ENCODE results near the gene BAG1. TPM values are rescaled to one million over a fixed set of nuclear protein-coding genes. Genes with fewer than 3 reads are reported as not detected.

The BAG1 gene
- total RNA-seq, 1 experiment from 2014 or later = 103 TPM

DNA sequence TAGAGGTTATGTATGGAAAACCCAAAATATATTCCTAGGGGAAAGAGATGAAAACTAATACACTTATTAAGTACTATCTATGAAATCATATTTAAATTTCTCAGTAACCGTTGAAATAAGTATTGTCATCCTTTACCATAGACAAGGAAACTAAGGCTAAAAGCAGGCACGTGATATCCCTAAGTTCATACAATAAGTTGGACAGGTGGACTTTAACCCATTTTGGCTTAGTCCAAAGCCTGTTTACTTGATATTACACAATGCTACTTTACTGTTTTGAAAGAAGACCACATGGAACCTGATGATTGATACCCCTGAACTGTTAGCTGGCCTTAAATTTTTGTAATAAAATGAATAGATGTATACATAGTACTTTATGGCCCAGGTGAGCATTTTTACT is 29.3 kb upstream of the BAG1 start:
- H3K9ac ChIP-seq (ENCODE audit: low read length) = no peak overlapping the region
- ChIA-PET CTCF (no interaction called here), POLR2A (ENCODE audit: unreplicated experiment) (no interaction called here)
- intact Hi-C loops (cut with micrococcal nuclease) = no loop called here
- no peak overlapping the region for H3K4me2 ChIP-seq (ENCODE audit: low read length)
- DNase-seq (no peak), ATAC-seq (no peak)
- peaks cover 15% of the 10 kb centered on the region for H3K4me1 ChIP-seq (ENCODE audit: insufficient read depth, low read length)
- H4K20me1 ChIP-seq (ENCODE audit: low read length) = no peaks in the 10 kb centered on the region
- BruUV-seq (replicated peaks) = no TSS peak
- H2AFZ ChIP-seq (ENCODE audit: low read length) = no peak overlapping the region
- TF ChIP-seq EZH2 (IDR thresholded peaks at IDR 0.05; ENCODE audit: low read length, unreplicated experiment) (no peak), EZH2phosphoT487 (IDR thresholded peaks at IDR 0.05; ENCODE audit: borderline replicate concordance, low read length) (no peak)
- TF ChIP-seq, protein P1, sequence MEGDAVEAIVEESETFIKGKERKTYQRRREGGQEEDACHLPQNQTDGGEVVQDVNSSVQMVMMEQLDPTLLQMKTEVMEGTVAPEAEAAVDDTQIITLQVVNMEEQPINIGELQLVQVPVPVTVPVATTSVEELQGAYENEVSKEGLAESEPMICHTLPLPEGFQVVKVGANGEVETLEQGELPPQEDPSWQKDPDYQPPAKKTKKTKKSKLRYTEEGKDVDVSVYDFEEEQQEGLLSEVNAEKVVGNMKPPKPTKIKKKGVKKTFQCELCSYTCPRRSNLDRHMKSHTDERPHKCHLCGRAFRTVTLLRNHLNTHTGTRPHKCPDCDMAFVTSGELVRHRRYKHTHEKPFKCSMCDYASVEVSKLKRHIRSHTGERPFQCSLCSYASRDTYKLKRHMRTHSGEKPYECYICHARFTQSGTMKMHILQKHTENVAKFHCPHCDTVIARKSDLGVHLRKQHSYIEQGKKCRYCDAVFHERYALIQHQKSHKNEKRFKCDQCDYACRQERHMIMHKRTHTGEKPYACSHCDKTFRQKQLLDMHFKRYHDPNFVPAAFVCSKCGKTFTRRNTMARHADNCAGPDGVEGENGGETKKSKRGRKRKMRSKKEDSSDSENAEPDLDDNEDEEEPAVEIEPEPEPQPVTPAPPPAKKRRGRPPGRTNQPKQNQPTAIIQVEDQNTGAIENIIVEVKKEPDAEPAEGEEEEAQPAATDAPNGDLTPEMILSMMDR (conservative IDR thresholded peaks at IDR 0.05; ENCODE audit: low read depth, low read length) = no peak
- H3K27me3 ChIP-seq (ENCODE audit: low read length) = no peaks in the 10 kb centered on the region
- no peak overlapping the region for H3K27ac ChIP-seq (ENCODE audit: low read length)
- peaks cover 18% of the 10 kb centered on the region for H3K36me3 ChIP-seq (ENCODE audit: low read depth, low read length)
- peaks cover 84% of the 10 kb centered on the region for H3K79me2 ChIP-seq (ENCODE audit: low read length)
- no peaks in the 10 kb centered on the region for H3K9me2 ChIP-seq (replicated peaks; ENCODE audit: low read length)
- H3K4me3 ChIP-seq (ENCODE audit: low read length) = no peak overlapping the region
- H3K9me3 ChIP-seq (ENCODE audit: low read length) = no peaks in the 10 kb centered on the region
- no peaks in the 10 kb centered on the region for H3F3A ChIP-seq (ENCODE audit: low read length, unreplicated experiment)

DNA sequence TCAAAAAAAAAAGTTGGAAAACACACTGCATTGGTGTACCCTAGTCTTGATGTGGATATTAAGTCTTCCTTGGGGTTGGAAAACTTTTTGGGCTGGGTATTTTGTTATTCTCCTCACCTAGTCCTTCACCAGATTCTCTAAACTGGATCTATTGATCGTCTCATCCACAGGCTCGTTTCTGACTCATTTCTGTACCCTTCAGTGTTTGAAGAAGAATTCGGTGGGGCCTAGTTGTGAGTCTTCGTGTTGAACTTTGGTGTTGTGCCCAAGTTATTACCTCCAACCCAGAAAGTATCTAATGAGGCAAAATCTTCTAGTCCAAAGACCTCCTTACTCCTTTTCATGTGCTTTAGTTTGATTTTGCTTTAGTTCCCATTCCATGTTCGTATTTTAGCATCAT is 27.4 kb upstream of the BAG1 start:
- H3K27me3 ChIP-seq (ENCODE audit: low read length) = no peaks in the 10 kb centered on the region
- H3K9ac ChIP-seq (ENCODE audit: low read length) = no peak overlapping the region
- DNase-seq = no peak
- no peak overlapping the region for H3K27ac ChIP-seq (ENCODE audit: low read length)
- no peak overlapping the region for H2AFZ ChIP-seq (ENCODE audit: low read length)
- CTCF ChIA-PET = no interaction called here
- intact Hi-C loops (cut with micrococcal nuclease) = loop anchor here (2.0 kb wide), 2 partner anchors 37 to 59 kb away; no protein-coding TSS in a partner anchor
- no peaks in the 10 kb centered on the region for H3K9me2 ChIP-seq (replicated peaks; ENCODE audit: low read length)
- ATAC-seq = no peak
- POLR2A ChIA-PET (ENCODE audit: unreplicated experiment) = no interaction called here
- no TSS peak for BruUV-seq (replicated peaks)
- peaks cover 17% of the 10 kb centered on the region for H3K4me1 ChIP-seq (ENCODE audit: insufficient read depth, low read length)
- H3K4me3 ChIP-seq (ENCODE audit: low read length) = no peak overlapping the region
- H3K36me3 ChIP-seq (ENCODE audit: low read depth, low read length) = peaks cover 10% of the 10 kb centered on the region
- no peaks in the 10 kb centered on the region for H4K20me1 ChIP-seq (ENCODE audit: low read length)
- H3K9me3 ChIP-seq (ENCODE audit: low read length) = no peaks in the 10 kb centered on the region
- H3F3A ChIP-seq (ENCODE audit: low read length, unreplicated experiment) = peaks cover 6% of the 10 kb centered on the region
- TF ChIP-seq EZH2phosphoT487 (IDR thresholded peaks at IDR 0.05; ENCODE audit: borderline replicate concordance, low read length) = no peak
- TF ChIP-seq, protein P1 (conservative IDR thresholded peaks at IDR 0.05; ENCODE audit: low read depth, low read length) = no peak
- TF ChIP-seq EZH2 (IDR thresholded peaks at IDR 0.05; ENCODE audit: low read length, unreplicated experiment) = no peak
- H3K79me2 ChIP-seq (ENCODE audit: low read length) = peaks cover 65% of the 10 kb centered on the region
- peak overlapping the region; percentile 89; the same call in 1 of the 2 replicates for H3K4me2 ChIP-seq (ENCODE audit: low read length)

DNA sequence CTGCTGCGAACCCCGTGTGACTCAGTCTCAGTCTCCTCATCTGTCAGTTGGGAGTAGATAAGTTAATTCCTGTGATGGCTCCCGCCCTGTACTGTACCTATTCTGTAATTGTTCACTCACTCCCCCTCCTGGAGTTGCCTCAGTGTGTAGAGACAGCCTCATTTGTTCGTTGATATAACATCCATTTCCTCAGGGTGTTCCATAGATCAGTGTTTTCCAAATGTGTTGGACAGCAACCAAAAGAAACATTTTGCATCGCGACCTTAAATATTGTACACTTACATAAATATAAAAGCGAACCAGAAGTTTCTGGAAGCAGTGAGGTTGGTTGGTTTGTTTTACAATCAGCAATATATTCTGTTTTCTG is 26.5 kb upstream of the BAG1 start:
- no TSS peak for BruUV-seq (replicated peaks)
- Histone ChIP-seq H3K4me1 (ENCODE audit: insufficient read depth, low read length) (peaks cover 17% of the 10 kb centered on the region), H3K27me3 (ENCODE audit: low read length) (no peaks in the 10 kb centered on the region), H3F3A (ENCODE audit: low read length, unreplicated experiment) (peaks cover 6% of the 10 kb centered on the region), H2AFZ (ENCODE audit: low read length) (peak overlapping the region; percentile 57; the same call in 1 of the 2 replicates), H3K4me2 (ENCODE audit: low read length) (peak overlapping the region; percentile 89), H3K4me3 (ENCODE audit: low read length) (peak overlapping the region; percentile 79), H3K27ac (ENCODE audit: low read length) (peak overlapping the region; percentile 97), H3K9ac (ENCODE audit: low read length) (peak overlapping the region; percentile 98), H3K9me2 (replicated peaks; ENCODE audit: low read length) (no peaks in the 10 kb centered on the region), H3K79me2 (ENCODE audit: low read length) (peaks cover 56% of the 10 kb centered on the region), H4K20me1 (ENCODE audit: low read length) (no peaks in the 10 kb centered on the region), H3K36me3 (ENCODE audit: low read depth, low read length) (peaks cover 6% of the 10 kb centered on the region), H3K9me3 (ENCODE audit: low read length) (no peaks in the 10 kb centered on the region)
- no peak for DNase-seq
- no peak for ATAC-seq
- intact Hi-C loops (cut with micrococcal nuclease) = loop anchor here (2.0 kb wide), 2 partner anchors 38 to 60 kb away; no protein-coding TSS in a partner anchor
- TF ChIP-seq, protein P1 (conservative IDR thresholded peaks at IDR 0.05; ENCODE audit: low read depth, low read length) = 0 out of 2 replicates have a peak, but pooled peaks have one; percentile 15
- no peak for TF ChIP-seq EZH2phosphoT487 (IDR thresholded peaks at IDR 0.05; ENCODE audit: borderline replicate concordance, low read length)
- POLR2A ChIA-PET (ENCODE audit: unreplicated experiment) = interaction anchor here (0.6 kb wide), 1 partner anchor 10 kb away, joined by 3 read pairs; no protein-coding TSS in a partner anchor
- CTCF ChIA-PET = no interaction called here
